Fibroblast of lung (primary cell): ENCODE data around the gene MSH4. TPM values are rescaled to one million over a fixed set of nuclear protein-coding genes. Genes with fewer than 3 reads are reported as not detected.

Source experiments
- DNase-seq, 2 donors: peaks; one replicate each; pipeline versions ENCODE4 v3.0.0 to v3.0.0-alpha.2; 2010; ENCODE audit warnings: low read depth in 2 of 2
- H2AFZ ChIP-seq: 2 replicates; pipeline ENCODE4 v1.5.1; 2012; ENCODE audit warnings: low read length, control low read depth, inconsistent platforms
- H3K27ac ChIP-seq: 2 replicates; pipeline ENCODE4 v1.5.1; 2011; ENCODE audit warnings: low read length, control low read depth; ENCODE audit not compliant: insufficient read depth
- H3K27me3 ChIP-seq: 2 replicates; pipeline ENCODE4 v1.5.1; 2011; ENCODE audit warnings: mild to moderate bottlenecking, low read length; ENCODE audit not compliant: control insufficient read depth, insufficient read depth
- H3K36me3 ChIP-seq: 2 replicates; pipeline ENCODE4 v1.5.1; 2011; ENCODE audit warnings: low read length; ENCODE audit not compliant: control insufficient read depth, insufficient read depth
- H3K4me1 ChIP-seq: 2 replicates; pipeline ENCODE4 v1.5.1; 2011; ENCODE audit warnings: low read length; ENCODE audit not compliant: control insufficient read depth, insufficient read depth; ENCODE audit errors: extremely low read depth
- H3K4me2 ChIP-seq: 2 replicates; pipeline ENCODE4 v1.5.1; 2011; ENCODE audit warnings: low read length, control low read depth; ENCODE audit not compliant: insufficient read depth; ENCODE audit errors: extremely low read depth
- H3K4me3 ChIP-seq, 4 experiments: fragments of 200-600 bp in 1 of 4; sonication (generic) in 1 of 4; replicated peaks in 1 of 4; 2 replicates each; pipeline ENCODE4 v1.5.1; 2011 to 2016; ENCODE audit warnings: low read length in 4 of 4, low read depth in 3 of 4, mild to moderate bottlenecking in 3 of 4, control low read depth in 2 of 4, inconsistent platforms in 1 of 4, mixed read lengths in 1 of 4; ENCODE audit not compliant: insufficient read depth in 1 of 4; ENCODE audit errors: control extremely low read depth in 1 of 4
- H3K79me2 ChIP-seq: 2 replicates; pipeline ENCODE4 v1.5.1; 2012; ENCODE audit warnings: mild to moderate bottlenecking, low read length, inconsistent platforms; ENCODE audit not compliant: control insufficient read depth, insufficient read depth
- H3K9ac ChIP-seq: 2 replicates; pipeline ENCODE4 v1.5.1; 2011; ENCODE audit warnings: mild to moderate bottlenecking, low read length, control low read depth; ENCODE audit not compliant: insufficient read depth
- H3K9me3 ChIP-seq: 2 replicates; pipeline ENCODE4 v1.5.1; 2012; ENCODE audit warnings: low read depth, low read length; ENCODE audit not compliant: control insufficient read depth, insufficient read depth
- H4K20me1 ChIP-seq: 2 replicates; pipeline ENCODE4 v1.5.1; 2011; ENCODE audit warnings: low read length; ENCODE audit not compliant: control insufficient read depth, insufficient read depth; ENCODE audit errors: extremely low read depth
- CTCF ChIP-seq, 2 donors: IDR thresholded peaks in 1 of 2; conservative IDR thresholded peaks in 1 of 2; 1 replicate in 1 of 2; 2 replicates in 1 of 2; pipeline ENCODE4 v1.5.1; 2011 to 2012; ENCODE audit warnings: low read length in 2 of 2, control low read depth in 1 of 2, inconsistent platforms in 1 of 2, low read depth in 1 of 2, mild to moderate bottlenecking in 1 of 2
- EZH2 ChIP-seq: IDR thresholded peaks from 2 replicates; pipeline ENCODE4 v1.5.1; 2012; ENCODE audit warnings: low read length, control low read depth, mild to moderate bottlenecking; ENCODE audit errors: missing control alignments
- polyA plus RNA-seq, 2 donors: library from polyadenylated mRNA; depleted of rRNA in 1 of 2; stranded (reverse) in 1 of 2; unstranded in 1 of 2; fragments of >200 nt; gene quantifications; 2 replicates each; pipeline ENCODE4 v1.2.1, GENCODE V29; 2011 to 2012; ENCODE audit warnings: missing spikeins in 1 of 2
- total RNA-seq: library from RNA; depleted of rRNA; stranded (reverse); fragments of >200 nt; gene quantifications from 2 replicates; pipeline ENCODE4 v1.2.1, GENCODE V29; 2014

Gene MSH4
- total and polyA plus RNA-seq, 2 donors (not counting 1 experiment from before 2014, with no cell fraction given), result 0.66 TPM; not detected in 1

GRCh38 chr1:75792091-75792490 is 4.6 kb upstream of the MSH4 start:
- Histone ChIP-seq H4K20me1 (peaks cover 2% of the 10 kb centered on the region), H3K9me3 (no peaks in the 10 kb centered on the region), H3K79me2 (peaks cover 45% of the 10 kb centered on the region), H3K4me2 (no peak overlapping the region), H2AFZ (no peak overlapping the region), H3K27me3 (no peaks in the 10 kb centered on the region), H3K9ac (no peak overlapping the region), H3K4me3 (no peak overlapping the region), H3K27ac (no peak overlapping the region), H3K36me3 (peaks cover 12% of the 10 kb centered on the region), H3K4me1 (no peaks in the 10 kb centered on the region)
- DNase-seq, result no peak
- TF ChIP-seq CTCF (conservative IDR thresholded peaks at IDR 0.05 in 1 of 2, IDR thresholded peaks at IDR 0.05 in 1 of 2; ENCODE audit: low read depth in 1 of 2, low read length in 2 of 2) (no peak), EZH2 (no peak)

GRCh38 chr1:75794382-75794781 is 2.3 kb upstream of the MSH4 start:
- no peak overlapping the region for H3K27ac ChIP-seq
- peaks cover 2% of the 10 kb centered on the region for H4K20me1 ChIP-seq
- no peaks in the 10 kb centered on the region for H3K27me3 ChIP-seq
- TF ChIP-seq CTCF (conservative IDR thresholded peaks at IDR 0.05 in 1 of 2, IDR thresholded peaks at IDR 0.05 in 1 of 2; ENCODE audit: low read depth in 1 of 2, low read length in 2 of 2) (no peak), EZH2 (no peak)
- no peak overlapping the region for H3K9ac ChIP-seq
- H3K4me1 ChIP-seq, result no peaks in the 10 kb centered on the region
- H3K4me2 ChIP-seq, result no peak overlapping the region
- no peaks in the 10 kb centered on the region for H3K9me3 ChIP-seq
- H3K36me3 ChIP-seq, result peaks cover 12% of the 10 kb centered on the region
- H2AFZ ChIP-seq, result no peak overlapping the region
- DNase-seq, result no peak
- H3K79me2 ChIP-seq, result peaks cover 22% of the 10 kb centered on the region
- no peak overlapping the region for H3K4me3 ChIP-seq

- H2AFZ ChIP-seq, result no peak overlapping the region
- H3K27me3 ChIP-seq, result no peaks in the 10 kb centered on the region
- H3K4me1 ChIP-seq, result no peaks in the 10 kb centered on the region
- peaks cover 9% of the 10 kb centered on the region for H3K79me2 ChIP-seq
- no peak overlapping the region for H3K27ac ChIP-seq
- no peak overlapping the region for H3K4me3 ChIP-seq
- no peak overlapping the region for H3K4me2 ChIP-seq
- H3K36me3 ChIP-seq, result peaks cover 12% of the 10 kb centered on the region
- no peak for DNase-seq
- TF ChIP-seq CTCF (conservative IDR thresholded peaks at IDR 0.05 in 1 of 2, IDR thresholded peaks at IDR 0.05 in 1 of 2; ENCODE audit: low read depth in 1 of 2, low read length in 2 of 2) (no peak), EZH2 (no peak)
- no peak overlapping the region for H3K9ac ChIP-seq
- no peaks in the 10 kb centered on the region for H3K9me3 ChIP-seq
- peaks cover 2% of the 10 kb centered on the region for H4K20me1 ChIP-seq
Measured at GRCh38 chr1:75795703-75796193, 934 bp upstream of the MSH4 start.
